ENCODE results near the gene CPT2. TPM values are rescaled to one million over a fixed set of nuclear protein-coding genes. Genes with fewer than 3 reads are reported as not detected.

The CPT2 gene
- total and polyA plus RNA-seq, 2 of the 13 experiments (the other 11 are each of a cell fraction or from before 2014, with no cell fraction given): 12.6 to 14.6 TPM

- Histone ChIP-seq H3K4me2 (ENCODE audit: low read depth, low read length) (no peak overlapping the region), H3K9me3 (ENCODE audit: low read length) (no peaks in the 10 kb centered on the region), H3K27me3 (ENCODE audit: control insufficient read depth in 1 of 2, insufficient read depth in 2 of 2, low read length in 2 of 2) (no peaks in the 10 kb centered on the region), H3K27ac (ENCODE audit: extremely low read length, insufficient read depth, low read length) (no peak overlapping the region), H4K20me1 (ENCODE audit: insufficient read depth, low read length) (no peaks in the 10 kb centered on the region), H3K9ac (ENCODE audit: insufficient read depth, low read depth, low read length) (no peak overlapping the region), H2AFZ (ENCODE audit: low read length) (no peak overlapping the region), H3K4me1 (ENCODE audit: insufficient read depth, low read length) (peaks cover 25% of the 10 kb centered on the region), H3K79me2 (ENCODE audit: insufficient read depth, low read length) (peaks cover 9% of the 10 kb centered on the region), H3K4me3 (replicated peaks in 1 of 3; ENCODE audit: insufficient read depth in 1 of 3, low read depth in 2 of 3, low read length in 3 of 3) (no peak overlapping the region), H3K36me3 (replicated peaks in 1 of 2; ENCODE audit: control insufficient read depth in 1 of 2, insufficient read depth in 2 of 2, low read length in 2 of 2) (peaks cover 8 to 23% of the 10 kb centered on the region in 2 experiments; a peak in 4 of 5 replicates)
- ATAC-seq: no peak
- BruUV-seq (replicated peaks): no TSS peak
- in situ Hi-C loops (cut with HindIII; ENCODE audit: extremely low pct_ligation_motif_present, low pct_unique_long_range_greater_than_20kb): no loop called here
- TF ChIP-seq ZNF354B (CRISPR knock-in tag; IDR thresholded peaks at IDR 0.05) (no peak), MXI1 (IDR thresholded peaks at IDR 0.05; ENCODE audit: borderline replicate concordance, low read depth, low read length) (no peak), JDP2 (CRISPR knock-in tag; IDR thresholded peaks at IDR 0.05; ENCODE audit: borderline replicate concordance) (no peak), AFF4 (CRISPR knock-in tag; IDR thresholded peaks at IDR 0.05) (no peak), PATZ1 (CRISPR knock-in tag; IDR thresholded peaks at IDR 0.05) (no peak), MTF2 (CRISPR knock-in tag; IDR thresholded peaks at IDR 0.05; ENCODE audit: borderline replicate concordance) (no peak)
- no peak for FAIRE-seq
- ChIA-PET POLR2A (no interaction called here), CTCF (ENCODE audit: low intra/inter-chr PET ratio, low total read pairs) (no interaction called here)
- DNase-seq (ENCODE audit: low spot score): no peak
- 82% methylated on average over 3 of the region's 7 CpGs for WGBS (ENCODE audit: low lambda C conversion rate)
- intact Hi-C loops (cut with micrococcal nuclease; ENCODE audit: unreplicated experiment): no loop called here
Measured at GRCh38 chr1:53218201-53218600, 21.6 kb downstream of the CPT2 start.
